SK-N-SH treated with all-trans-retinoic acid at 6 μM for 48 hours (cell line): Measurements from ENCODE around the gene SMKR1.

Source experiments
- ATAC-seq: fragments of 200-7000 bp; cut with Tn5 transposase; 3 replicates; pipeline ENCODE4 v1.9.1; 2020; ENCODE audit warnings: mild to moderate bottlenecking, moderate library complexity
- ARNTL ChIP-seq: fragments of 450-650 bp; formaldehyde crosslinking; IDR thresholded peaks from 2 replicates; pipeline ENCODE4 v1.5.0; 2020; ENCODE audit warnings: low read depth, mild to moderate bottlenecking, moderate library complexity, borderline replicate concordance
- BACH2 ChIP-seq: fragments of 250-450 bp; sonication (Bioruptor Pico); IDR thresholded peaks from 2 replicates; pipeline ENCODE4 v1.9.0; 2021; ENCODE audit warnings: mild to moderate bottlenecking, borderline replicate concordance
- CREB5 ChIP-seq: fragments of 250-450 bp; sonication (Bioruptor Pico); IDR thresholded peaks from 2 replicates; pipeline ENCODE4 v1.5.1; 2020; ENCODE audit warnings: low read depth, mild to moderate bottlenecking, moderate library complexity
- CSDC2 ChIP-seq: fragments of 250-450 bp; sonication (Bioruptor Pico); IDR thresholded peaks from 2 replicates; pipeline ENCODE4 v1.5.0; 2020; ENCODE audit warnings: mild to moderate bottlenecking, moderate library complexity
- CSRNP3 ChIP-seq: fragments of 250-450 bp; sonication (Bioruptor Pico); IDR thresholded peaks from 2 replicates; pipeline ENCODE4 v1.5.1; 2021; ENCODE audit warnings: mild to moderate bottlenecking, moderate library complexity
- ESRRG ChIP-seq: fragments of 250-450 bp; sonication (Bioruptor Pico); IDR thresholded peaks from 2 replicates; pipeline ENCODE4 v1.6.1; 2021; ENCODE audit warnings: mild to moderate bottlenecking
- GLIS3 ChIP-seq: fragments of 250-450 bp; sonication (Bioruptor Pico); IDR thresholded peaks from 2 replicates; pipeline ENCODE4 v1.5.0; 2020; ENCODE audit warnings: mild to moderate bottlenecking, moderate library complexity
- ISL1 ChIP-seq: fragments of 250-450 bp; sonication (Bioruptor Pico); IDR thresholded peaks from 2 replicates; pipeline ENCODE4 v2.1.2; 2022; ENCODE audit warnings: mild to moderate bottlenecking, moderate library complexity
- OSR1 ChIP-seq: fragments of 250-450 bp; sonication (Bioruptor Pico); IDR thresholded peaks from 2 replicates; pipeline ENCODE4 v1.8.0; 2022; ENCODE audit warnings: moderate library complexity, mild to moderate bottlenecking, inconsistent platforms
- PATZ1 ChIP-seq: fragments of 250-450 bp; sonication (Bioruptor Pico); IDR thresholded peaks from 2 replicates; pipeline ENCODE4 v1.8.0; 2020; ENCODE audit warnings: mild to moderate bottlenecking, moderate library complexity, borderline replicate concordance
- PPARA ChIP-seq: fragments of 250-450 bp; sonication (Bioruptor Pico); IDR thresholded peaks from 2 replicates; pipeline ENCODE4 v1.5.0; 2020; ENCODE audit warnings: mild to moderate bottlenecking, borderline replicate concordance
- SNAI2 ChIP-seq: fragments of 250-450 bp; sonication (Bioruptor Pico); IDR thresholded peaks from 2 replicates; pipeline ENCODE4 v1.5.0; 2020; ENCODE audit warnings: mild to moderate bottlenecking, moderate library complexity
- TCF4 ChIP-seq: fragments of 250-450 bp; sonication (Bioruptor Pico); IDR thresholded peaks from 2 replicates; pipeline ENCODE4 v1.8.0; 2021; ENCODE audit warnings: mild to moderate bottlenecking, moderate library complexity, borderline replicate concordance
- TOX ChIP-seq: fragments of 250-450 bp; sonication (Bioruptor Pico); IDR thresholded peaks from 2 replicates; pipeline ENCODE4 v1.8.0; 2021; ENCODE audit warnings: mild to moderate bottlenecking, moderate library complexity, borderline replicate concordance
- TSHZ2 ChIP-seq: fragments of 250-450 bp; sonication (Bioruptor Pico); IDR thresholded peaks from 2 replicates; pipeline ENCODE4 v1.5.0; 2020; ENCODE audit warnings: mild to moderate bottlenecking, moderate library complexity
- ZC3H10 ChIP-seq: fragments of 250-450 bp; sonication (Bioruptor Pico); IDR thresholded peaks from 2 replicates; pipeline ENCODE4 v1.5.1; 2021; ENCODE audit warnings: mild to moderate bottlenecking, moderate library complexity
- ZFP30 ChIP-seq: fragments of 450-650 bp; formaldehyde crosslinking; IDR thresholded peaks from 2 replicates; pipeline ENCODE4 v1.5.0; 2022; ENCODE audit warnings: mild to moderate bottlenecking, moderate library complexity
- ZNF565 ChIP-seq: fragments of 450-650 bp; formaldehyde crosslinking; conservative IDR thresholded peaks from 2 replicates; pipeline ENCODE4 v1.5.0; 2020; ENCODE audit warnings: low read depth, mild to moderate bottlenecking, moderate library complexity
- ZNF70 ChIP-seq: fragments of 450-650 bp; formaldehyde crosslinking; IDR thresholded peaks from 2 replicates; pipeline ENCODE4 v1.5.0; 2020; ENCODE audit warnings: mild to moderate bottlenecking, moderate library complexity
- ZNF8 ChIP-seq: fragments of 450-650 bp; formaldehyde crosslinking; IDR thresholded peaks from 2 replicates; pipeline ENCODE4 v1.5.0; 2020; ENCODE audit warnings: mild to moderate bottlenecking, moderate library complexity
- TF ChIP-seq, protein P1 (sequence below): fragments of 250-450 bp; sonication (Bioruptor Pico); IDR thresholded peaks from 2 replicates; pipeline ENCODE4 v1.8.0; 2021; ENCODE audit warnings: low read depth, mild to moderate bottlenecking, moderate library complexity, borderline replicate concordance

Gene SMKR1

GRCh38 chr7:129502708-129503685 lies 666 bp downstream of the SMKR1 start:
- peak; percentile 47 for ATAC-seq
- TF ChIP-seq BACH2 (CRISPR knock-in tag) (no peak), PATZ1 (no peak), ZNF70 (CRISPR knock-in tag) (no peak), TOX (CRISPR knock-in tag) (no peak), PPARA (no peak), TSHZ2 (no peak), ZFP30 (no peak), CSDC2 (CRISPR knock-in tag) (no peak), ZC3H10 (no peak), SNAI2 (CRISPR knock-in tag) (no peak), CREB5 (CRISPR knock-in tag) (no peak), ZNF8 (no peak), ZNF565 (CRISPR knock-in tag) (no peak)
- TF ChIP-seq, protein P1, sequence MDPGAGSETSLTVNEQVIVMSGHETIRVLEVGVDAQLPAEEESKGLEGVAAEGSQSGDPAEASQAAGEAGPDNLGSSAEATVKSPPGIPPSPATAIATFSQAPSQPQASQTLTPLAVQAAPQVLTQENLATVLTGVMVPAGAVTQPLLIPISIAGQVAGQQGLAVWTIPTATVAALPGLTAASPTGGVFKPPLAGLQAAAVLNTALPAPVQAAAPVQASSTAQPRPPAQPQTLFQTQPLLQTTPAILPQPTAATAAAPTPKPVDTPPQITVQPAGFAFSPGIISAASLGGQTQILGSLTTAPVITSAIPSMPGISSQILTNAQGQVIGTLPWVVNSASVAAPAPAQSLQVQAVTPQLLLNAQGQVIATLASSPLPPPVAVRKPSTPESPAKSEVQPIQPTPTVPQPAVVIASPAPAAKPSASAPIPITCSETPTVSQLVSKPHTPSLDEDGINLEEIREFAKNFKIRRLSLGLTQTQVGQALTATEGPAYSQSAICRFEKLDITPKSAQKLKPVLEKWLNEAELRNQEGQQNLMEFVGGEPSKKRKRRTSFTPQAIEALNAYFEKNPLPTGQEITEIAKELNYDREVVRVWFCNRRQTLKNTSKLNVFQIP (CRISPR knock-in tag), result no peak

- no peak for ATAC-seq
- TF ChIP-seq TSHZ2 (no peak), BACH2 (CRISPR knock-in tag) (no peak), PATZ1 (no peak), ZNF8 (no peak), ZC3H10 (no peak), ZNF70 (CRISPR knock-in tag) (no peak), CREB5 (CRISPR knock-in tag) (no peak), TOX (CRISPR knock-in tag) (no peak), OSR1 (no peak), PPARA (no peak), ARNTL (CRISPR knock-in tag) (no peak), ISL1 (no peak), GLIS3 (CRISPR knock-in tag) (no peak), CSRNP3 (no peak), TCF4 (CRISPR knock-in tag) (no peak), SNAI2 (CRISPR knock-in tag) (no peak), ESRRG (CRISPR knock-in tag) (no peak)
Observed at GRCh38 chr7:129503725-129504124, 1.4 kb downstream of the SMKR1 start.
